Cardiac muscle cell (in vitro differentiated cells and primary cell): ENCODE measurements around the gene FBXO8. TPM values are rescaled to one million over a fixed set of nuclear protein-coding genes. Genes with fewer than 3 reads are reported as not detected.

ENCODE experiments used
- DNase-seq, 2 donors: peaks; one replicate each; pipeline versions ENCODE4 v3.0.0 to v3.0.0-alpha.2; 2010 to 2017; ENCODE audit warnings: low read depth in 1 of 2, low spot score in 1 of 2
- H3K27ac ChIP-seq: fragments of 200-600 bp; sonication (generic); 2 replicates; pipeline ENCODE4 v1.5.1; 2016
- H3K27me3 ChIP-seq: fragments of 200-600 bp; sonication (generic); 2 replicates; pipeline ENCODE4 v1.6.0; 2016; ENCODE audit warnings: control low read depth
- H3K36me3 ChIP-seq: fragments of 200-600 bp; sonication (generic); 2 replicates; pipeline ENCODE4 v1.5.1; 2016; ENCODE audit warnings: control low read depth
- H3K4me1 ChIP-seq: fragments of 200-600 bp; sonication (generic); 2 replicates; pipeline ENCODE4 v1.8.1; 2017; ENCODE audit warnings: low read depth, mild to moderate bottlenecking, mixed run types
- H3K4me3 ChIP-seq: fragments of 200-600 bp; sonication (generic); 2 replicates; pipeline ENCODE4 v1.5.1; 2016; ENCODE audit warnings: mild to moderate bottlenecking
- H3K9me3 ChIP-seq: fragments of 200-600 bp; sonication (generic); 2 replicates; pipeline ENCODE4 v1.5.1; 2017; ENCODE audit warnings: low read depth, mild to moderate bottlenecking, control low read depth
- CTCF ChIP-seq: IDR thresholded peaks from 2 replicates; pipeline ENCODE4 v1.5.1; 2012; ENCODE audit warnings: low read depth, mild to moderate bottlenecking, low read length
- polyA plus RNA-seq: library from polyadenylated mRNA; unstranded; fragments of >200 nt; fragmentation: Nextera tagmentation; extraction: Ambion mirVana; gene quantifications from 2 replicates; pipeline ENCODE4 v1.2.1, GENCODE V29; 2016
- total RNA-seq: library from RNA; depleted of rRNA; stranded (reverse); fragments of >200 nt; gene quantifications from 2 replicates; pipeline ENCODE4 v1.2.3, GENCODE V29; 2016

The FBXO8 gene
- total and polyA plus RNA-seq, 2 experiments from 2014 or later, result 17.5 to 23.5 TPM

GRCh38 chr4:174230680-174231079, 52.8 kb downstream of the FBXO8 start:
- Histone ChIP-seq H3K27me3 (no peaks in the 10 kb centered on the region), H3K36me3 (no peaks in the 10 kb centered on the region), H3K9me3 (no peaks in the 10 kb centered on the region), H3K4me3 (no peak overlapping the region), H3K27ac (no peak overlapping the region), H3K4me1 (no peaks in the 10 kb centered on the region)
- no peak for DNase-seq
- no peak for TF ChIP-seq CTCF

GRCh38 chr4:174230148-174230547, 53.3 kb downstream of the FBXO8 start:
- Histone ChIP-seq H3K4me3 (no peak overlapping the region), H3K27ac (no peak overlapping the region), H3K27me3 (no peaks in the 10 kb centered on the region), H3K4me1 (no peaks in the 10 kb centered on the region), H3K9me3 (no peaks in the 10 kb centered on the region), H3K36me3 (no peaks in the 10 kb centered on the region)
- TF ChIP-seq CTCF, result no peak
- DNase-seq, result no peak

- Histone ChIP-seq H3K4me1 (no peaks in the 10 kb centered on the region), H3K36me3 (no peaks in the 10 kb centered on the region), H3K4me3 (no peak overlapping the region), H3K27me3 (no peaks in the 10 kb centered on the region), H3K9me3 (no peaks in the 10 kb centered on the region), H3K27ac (no peak overlapping the region)
- TF ChIP-seq CTCF, result no peak
- DNase-seq, result no peak
These were observed 54.5 kb downstream of the FBXO8 start for GRCh38 chr4:174228988-174229387.

- Histone ChIP-seq H3K27me3 (no peaks in the 10 kb centered on the region), H3K36me3 (no peaks in the 10 kb centered on the region), H3K4me3 (no peak overlapping the region), H3K4me1 (no peaks in the 10 kb centered on the region), H3K9me3 (no peaks in the 10 kb centered on the region), H3K27ac (no peak overlapping the region)
- no peak for TF ChIP-seq CTCF
- no peak for DNase-seq
These were observed 58.0 kb downstream of the FBXO8 start for GRCh38 chr4:174225349-174226049.

- Histone ChIP-seq H3K9me3 (no peaks in the 10 kb centered on the region), H3K27me3 (peaks cover 7% of the 10 kb centered on the region), H3K27ac (no peak overlapping the region), H3K4me3 (no peak overlapping the region), H3K4me1 (no peaks in the 10 kb centered on the region), H3K36me3 (no peaks in the 10 kb centered on the region)
- no peak for DNase-seq
- no peak for TF ChIP-seq CTCF
These were observed 58.9 kb downstream of the FBXO8 start for GRCh38 chr4:174224550-174224949.
